Breast epithelium (tissue), 3 donors: ENCODE data around the gene FBLN1.

Experiments
- CTCF ChIP-seq, 3 donors: fragments of 450-650 bp; IDR thresholded peaks; one replicate each; pipeline ENCODE4 v1.5.1; 2016 to 2017; ENCODE audit warnings: antibody characterized with exemption in 3 of 3, mild to moderate bottlenecking in 3 of 3, moderate library complexity in 3 of 3
- POLR2A ChIP-seq: fragments of 450-650 bp; IDR thresholded peaks from one replicate; pipeline ENCODE4 v1.6.1; 2016; ENCODE audit warnings: antibody characterized with exemption, mild to moderate bottlenecking, moderate library complexity

GRCh38 chr22:45503050-45503815 is 550 bp downstream of the FBLN1 start:
- no peak for TF ChIP-seq POLR2A
- TF ChIP-seq CTCF (IDR thresholded peaks at IDR 0.05) = no peak
